Camera-type eye (tissue), 1 donor: Measurements from ENCODE around the gene LRCH4. TPM values are rescaled to one million over a fixed set of nuclear protein-coding genes. Genes with fewer than 3 reads are reported as not detected.

Experiments
- total RNA-seq: library from RNA; depleted of rRNA; stranded (reverse); fragments of >200 nt; gene quantifications from one replicate; pipeline ENCODE4 v1.2.3, GENCODE V29; 2014

LRCH4 gene
- total RNA-seq: 41.8 TPM

GRCh38 chr7:100585511-100586265 is at the start of gene LRCH4:
TSS of gene LRCH4 (minus strand) at chr7:100586129. CDS start at chr7:100586100, 29 bp downstream.

GRCh38 chr7:100611983-100612729 is 26.2 kb upstream of the LRCH4 start, which contains the start of gene MOSPD3:
TSS of gene MOSPD3 (plus strand) at chr7:100612540. CDS start at chr7:100612792, 252 bp downstream.

GRCh38 chr7:100586266-100587025 is 517 bp upstream of the LRCH4 start, which contains the start of gene FBXO24:
TSS of gene FBXO24 (plus strand) at chr7:100586328. CDS start at chr7:100586626, 298 bp downstream.

GRCh38 chr7:100573691-100574361 is 12.1 kb downstream of the LRCH4 start, which contains the start of gene SAP25:
TSS of gene SAP25 (minus strand) at chr7:100573900. CDS start at chr7:100573742, 158 bp downstream.

GRCh38 chr7:100538654-100539435 is 47.1 kb downstream of the LRCH4 start, which contains the start of gene AGFG2:
TSS of gene AGFG2 (plus strand) at chr7:100539203. CDS start at chr7:100539347, 144 bp downstream.

Other genes with a start within 250 kb of the LRCH4 start
- gene PILRB, start 228.0 kb downstream of the LRCH4 start, total RNA-seq: 33.3 TPM
- gene PILRA, start 212.6 kb downstream of the LRCH4 start, total RNA-seq: 1.8 TPM
- gene ZCWPW1, start 157.4 kb downstream of the LRCH4 start, total RNA-seq: 2.9 TPM
- 27.2 TPM for gene MEPCE, start 156.3 kb downstream of the LRCH4 start, total RNA-seq
- 13.9 TPM for gene PPP1R35, start 149.6 kb downstream of the LRCH4 start, total RNA-seq
- gene SPACDR, start 121.9 kb downstream of the LRCH4 start, total RNA-seq: not detected
- 29.0 TPM for gene TSC22D4, start 106.9 kb downstream of the LRCH4 start, total RNA-seq
- gene NYAP1, start 102.2 kb downstream of the LRCH4 start, total RNA-seq: 6.0 TPM
- 7.5 TPM for gene AGFG2, start 46.9 kb downstream of the LRCH4 start, total RNA-seq
- not detected for gene SAP25, start 12.2 kb downstream of the LRCH4 start, total RNA-seq
- 2.5 TPM for gene FBXO24, start 199 bp upstream of the LRCH4 start, total RNA-seq
- 198 TPM for gene PCOLCE, start 16.2 kb upstream of the LRCH4 start, total RNA-seq
- 10.0 TPM for gene MOSPD3, start 26.4 kb upstream of the LRCH4 start, total RNA-seq
- gene TFR2, start 55.4 kb upstream of the LRCH4 start, total RNA-seq: 6.2 TPM
- gene ACTL6B, start 70.3 kb upstream of the LRCH4 start, total RNA-seq: 14.7 TPM
- 103 TPM for gene GNB2, start 87.6 kb upstream of the LRCH4 start, total RNA-seq
- gene GIGYF1, start 108.1 kb upstream of the LRCH4 start, total RNA-seq: 45.0 TPM
- 25.2 TPM for gene POP7, start 120.0 kb upstream of the LRCH4 start, total RNA-seq
- gene EPO, start 134.3 kb upstream of the LRCH4 start, total RNA-seq: not detected
- gene ZAN, start 147.5 kb upstream of the LRCH4 start, total RNA-seq: not detected
- gene EPHB4, start 241.4 kb upstream of the LRCH4 start, total RNA-seq: 53.1 TPM